ENCODE data around the gene NUDT17.

The NUDT17 gene

GRCh38 chr1:145823565-145824498 lies 21.6 kb upstream of the NUDT17 start, which contains the start of the genes POLR3C and RNF115:
Gene POLR3C (plus strand): TSS chr1:145824200. CDS start chr1:145825777, 1,577 bp downstream.
Gene RNF115 (minus strand): TSS chr1:145824095. CDS start chr1:145823873, 222 bp downstream.
- peaks cover 34% of the 10 kb centered on the region for H3K4me1 ChIP-seq (ENCODE audit: insufficient read depth, low read length, poor library complexity, severe bottlenecking)
- H3F3A ChIP-seq (ENCODE audit: low read depth), result no peaks in the 10 kb centered on the region
- H3K36me3 ChIP-seq (ENCODE audit: insufficient read depth, low read length), result peaks cover 21% of the 10 kb centered on the region; the same call in 1 of the 2 replicates
- peak within 1 kb of the TSS; percentile 89 for H3K4me3 ChIP-seq (ENCODE audit: low read length, poor library complexity, severe bottlenecking)
- H3K79me2 ChIP-seq (ENCODE audit: insufficient read depth, low read length), result peaks cover 43% of the 10 kb centered on the region
- peak within 1 kb of the TSS; percentile 94 for H2AFZ ChIP-seq (ENCODE audit: low read length)
- H3K4me2 ChIP-seq (ENCODE audit: low read depth, low read length, poor library complexity, severe bottlenecking), result peak within 1 kb of the TSS; percentile 82
- TF ChIP-seq, protein P1, sequence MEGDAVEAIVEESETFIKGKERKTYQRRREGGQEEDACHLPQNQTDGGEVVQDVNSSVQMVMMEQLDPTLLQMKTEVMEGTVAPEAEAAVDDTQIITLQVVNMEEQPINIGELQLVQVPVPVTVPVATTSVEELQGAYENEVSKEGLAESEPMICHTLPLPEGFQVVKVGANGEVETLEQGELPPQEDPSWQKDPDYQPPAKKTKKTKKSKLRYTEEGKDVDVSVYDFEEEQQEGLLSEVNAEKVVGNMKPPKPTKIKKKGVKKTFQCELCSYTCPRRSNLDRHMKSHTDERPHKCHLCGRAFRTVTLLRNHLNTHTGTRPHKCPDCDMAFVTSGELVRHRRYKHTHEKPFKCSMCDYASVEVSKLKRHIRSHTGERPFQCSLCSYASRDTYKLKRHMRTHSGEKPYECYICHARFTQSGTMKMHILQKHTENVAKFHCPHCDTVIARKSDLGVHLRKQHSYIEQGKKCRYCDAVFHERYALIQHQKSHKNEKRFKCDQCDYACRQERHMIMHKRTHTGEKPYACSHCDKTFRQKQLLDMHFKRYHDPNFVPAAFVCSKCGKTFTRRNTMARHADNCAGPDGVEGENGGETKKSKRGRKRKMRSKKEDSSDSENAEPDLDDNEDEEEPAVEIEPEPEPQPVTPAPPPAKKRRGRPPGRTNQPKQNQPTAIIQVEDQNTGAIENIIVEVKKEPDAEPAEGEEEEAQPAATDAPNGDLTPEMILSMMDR (conservative IDR thresholded peaks at IDR 0.05; ENCODE audit: low read length), result no peak
- TF ChIP-seq EZH2phosphoT487 (IDR thresholded peaks at IDR 0.05; ENCODE audit: borderline replicate concordance), result no peak
- no peaks in the 10 kb centered on the region for H3K9me3 ChIP-seq (ENCODE audit: insufficient read depth, low read depth, low read length)
- peak within 1 kb of the TSS; percentile 84 for H3K9ac ChIP-seq (ENCODE audit: low read depth, low read length, poor library complexity, severe bottlenecking)
- H3K9me2 ChIP-seq (replicated peaks; ENCODE audit: low read depth, low read length), result no peaks in the 10 kb centered on the region
- H3K27me3 ChIP-seq (ENCODE audit: insufficient read depth, low read length, poor library complexity, severe bottlenecking), result no peaks in the 10 kb centered on the region
- peaks cover 24% of the 10 kb centered on the region for H4K20me1 ChIP-seq (ENCODE audit: insufficient read depth, low read length, poor library complexity, severe bottlenecking)

GRCh38 chr1:145824499-145824842 lies 21.0 kb upstream of the NUDT17 start:
- Histone ChIP-seq H3K27me3 (ENCODE audit: insufficient read depth, low read length, poor library complexity, severe bottlenecking) (no peaks in the 10 kb centered on the region), H3K9me3 (ENCODE audit: insufficient read depth, low read depth, low read length) (no peaks in the 10 kb centered on the region), H3K4me2 (ENCODE audit: low read depth, low read length, poor library complexity, severe bottlenecking) (peak overlapping the region; percentile 82), H3K9ac (ENCODE audit: low read depth, low read length, poor library complexity, severe bottlenecking) (peak overlapping the region; percentile 84), H3K79me2 (ENCODE audit: insufficient read depth, low read length) (peaks cover 38% of the 10 kb centered on the region), H2AFZ (ENCODE audit: low read length) (peak overlapping the region; percentile 94), H3F3A (ENCODE audit: low read depth) (no peaks in the 10 kb centered on the region), H3K4me1 (ENCODE audit: insufficient read depth, low read length, poor library complexity, severe bottlenecking) (peaks cover 34% of the 10 kb centered on the region), H4K20me1 (ENCODE audit: insufficient read depth, low read length, poor library complexity, severe bottlenecking) (peaks cover 24% of the 10 kb centered on the region), H3K9me2 (replicated peaks; ENCODE audit: low read depth, low read length) (no peaks in the 10 kb centered on the region), H3K4me3 (ENCODE audit: low read length, poor library complexity, severe bottlenecking) (peak overlapping the region; percentile 89), H3K36me3 (ENCODE audit: insufficient read depth, low read length) (peaks cover 27% of the 10 kb centered on the region)
- TF ChIP-seq EZH2phosphoT487 (IDR thresholded peaks at IDR 0.05; ENCODE audit: borderline replicate concordance), result no peak
- TF ChIP-seq, protein P1 (conservative IDR thresholded peaks at IDR 0.05; ENCODE audit: low read length), result no peak

DNA sequence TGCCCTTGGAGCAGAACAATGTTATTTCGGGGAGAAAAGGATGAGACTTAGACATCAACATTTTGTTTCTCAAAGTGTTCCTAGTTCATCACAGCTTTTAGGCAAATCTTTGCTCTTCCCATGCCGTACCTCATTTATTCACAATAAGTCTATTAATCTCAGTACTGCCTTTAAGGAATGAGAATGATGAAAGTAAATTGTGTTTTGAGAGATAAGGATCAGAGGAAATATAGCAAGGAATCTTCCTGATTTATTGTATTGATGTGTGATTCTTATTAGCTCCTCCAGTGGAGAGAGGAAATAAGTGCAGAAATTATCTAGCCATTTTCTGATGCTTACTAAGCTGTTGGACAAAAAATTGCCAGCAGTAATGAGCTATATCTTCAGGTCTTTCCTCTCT lies 19.4 kb upstream of the NUDT17 start:
- peak overlapping the region; percentile 82 for H3K4me2 ChIP-seq (ENCODE audit: low read depth, low read length, poor library complexity, severe bottlenecking)

More for the DNA sequence above, 19.4 kb upstream of the NUDT17 start:
- TF ChIP-seq, protein P1 (conservative IDR thresholded peaks at IDR 0.05; ENCODE audit: low read length), result peak; percentile 60
- no peak for TF ChIP-seq EZH2phosphoT487 (IDR thresholded peaks at IDR 0.05; ENCODE audit: borderline replicate concordance)
- peak overlapping the region; percentile 84 for H3K9ac ChIP-seq (ENCODE audit: low read depth, low read length, poor library complexity, severe bottlenecking)
- H3K4me3 ChIP-seq (ENCODE audit: low read length, poor library complexity, severe bottlenecking), result peak overlapping the region; percentile 89
- H3K9me3 ChIP-seq (ENCODE audit: insufficient read depth, low read depth, low read length), result no peaks in the 10 kb centered on the region
- no peak overlapping the region for H2AFZ ChIP-seq (ENCODE audit: low read length)
- no peaks in the 10 kb centered on the region for H3F3A ChIP-seq (ENCODE audit: low read depth)
- H3K36me3 ChIP-seq (ENCODE audit: insufficient read depth, low read length), result peaks cover 42% of the 10 kb centered on the region
- no peaks in the 10 kb centered on the region for H3K27me3 ChIP-seq (ENCODE audit: insufficient read depth, low read length, poor library complexity, severe bottlenecking)
- H3K79me2 ChIP-seq (ENCODE audit: insufficient read depth, low read length), result peaks cover 37% of the 10 kb centered on the region
- H3K4me1 ChIP-seq (ENCODE audit: insufficient read depth, low read length, poor library complexity, severe bottlenecking), result peaks cover 34% of the 10 kb centered on the region
- no peaks in the 10 kb centered on the region for H3K9me2 ChIP-seq (replicated peaks; ENCODE audit: low read depth, low read length)
- H4K20me1 ChIP-seq (ENCODE audit: insufficient read depth, low read length, poor library complexity, severe bottlenecking), result peaks cover 24% of the 10 kb centered on the region
